ENCODE measurements around the gene IL3. TPM values are rescaled to one million over a fixed set of nuclear protein-coding genes. Genes with fewer than 3 reads are reported as not detected.

The IL3 gene
- total and polyA plus RNA-seq, 9 of the 15 experiments (the other 6 are each of a cell fraction or from before 2014, with no cell fraction given): not detected

GRCh38 chr5:132069994-132070393, 9.5 kb downstream of the IL3 start (continued):
- no peak for TF ChIP-seq MAZ (CRISPR knock-in tag; conservative IDR thresholded peaks at IDR 0.05 in 1 of 2, IDR thresholded peaks at IDR 0.05 in 1 of 2)
- no peak for TF ChIP-seq IRF1 (CRISPR knock-in tag; IDR thresholded peaks at IDR 0.05; ENCODE audit: borderline replicate concordance)
- TF ChIP-seq TEAD1 (CRISPR knock-in tag; IDR thresholded peaks at IDR 0.05): 0 out of 4 replicates have a peak, but pooled peaks of 1 of the 2 experiments have one; percentile 17

GRCh38 chr5:132070460-132071337, 10.2 kb downstream of the IL3 start:
- H3K9ac ChIP-seq (ENCODE audit: insufficient read depth in 1 of 2, low read depth in 2 of 2, low read length in 2 of 2): peak overlapping the region; percentile 28 to 30; a peak in 2 of 4 replicates
- no peaks in the 10 kb centered on the region for H3K27me3 ChIP-seq (ENCODE audit: control insufficient read depth in 2 of 2, insufficient read depth in 2 of 2, low read length in 2 of 2)
- POLR2A ChIA-PET: interaction anchor here (0.6 kb wide), 2 partner anchors 407 to 420 kb away, joined by 3 read pairs; partner anchors contain the start of gene IRF1
- H3K36me3 ChIP-seq (ENCODE audit: control insufficient read depth, insufficient read depth, low read length): no peaks in the 10 kb centered on the region
- FAIRE-seq (peak; percentile 84), ATAC-seq (peak; percentile 57), DNase-seq (ENCODE audit: extremely low read depth in 1 of 4, low spot score in 3 of 4) (peak; percentile 65 to 69 (median 68))
- CTCF ChIA-PET (ENCODE audit: low intra/inter-chr PET ratio): no interaction called here
- no peaks in the 10 kb centered on the region for H4K20me1 ChIP-seq (replicated peaks; ENCODE audit: control insufficient read depth, insufficient read depth, low read length)
- peak overlapping the region; percentile 26; the same call in 1 of the 2 replicates for H3K4me2 ChIP-seq (ENCODE audit: insufficient read depth, low read length)
- H3K79me2 ChIP-seq (ENCODE audit: control insufficient read depth, insufficient read depth, low read length): no peaks in the 10 kb centered on the region
- no peaks in the 10 kb centered on the region for H3K9me3 ChIP-seq (replicated peaks; ENCODE audit: control insufficient read depth, insufficient read depth, low read depth, low read length)
- BruUV-seq (replicated peaks): no TSS peak
- no peak overlapping the region for H3K4me3 ChIP-seq
- intact Hi-C loops (cut with micrococcal nuclease) (loop anchor here (2.0 to 5.0 kb wide), 2 partner anchors 42 to 426 kb away; no protein-coding TSS in a partner anchor), in situ Hi-C loops (cut with MboI) (loop anchor here (25.0 kb wide), 1 partner anchor 317 kb away; no protein-coding TSS in a partner anchor)
- H3K9me1 ChIP-seq (ENCODE audit: control insufficient read depth, insufficient read depth, low read length): no peaks in the 10 kb centered on the region
- peak overlapping the region; percentile 12 for H2AFZ ChIP-seq (ENCODE audit: low read depth, low read length)
- peak overlapping the region; percentile 49; the same call in 2 of the 3 replicates for H3K27ac ChIP-seq (ENCODE audit: extremely low read depth, low read depth, low read length)
- H3K4me1 ChIP-seq (replicated peaks in 1 of 2; ENCODE audit: control insufficient read depth in 2 of 2, insufficient read depth in 2 of 2, low read length in 2 of 2): peaks cover 27 to 59% of the 10 kb centered on the region in 2 experiments
- WGBS (ENCODE audit: insufficient coverage, low coverage, missing lambda C conversion rate): 29% methylated on average over 13 of the region's 13 CpGs
- TF ChIP-seq TBL1XR1 (IDR thresholded peaks at IDR 0.05; ENCODE audit: low read length in 2 of 2) (no peak), YY1 (IDR thresholded peaks at IDR 0.05; ENCODE audit: borderline replicate concordance in 1 of 3, control insufficient read depth in 1 of 3, extremely low read depth in 1 of 3, insufficient read depth in 3 of 3, insufficient read length in 1 of 3, insufficient replicate concordance in 2 of 3, low read depth in 1 of 3, low read length in 2 of 3) (peak in 1 of 3 experiments; percentile 33), ZNF592 (IDR thresholded peaks at IDR 0.05) (peak; percentile 72), ZNF12 (CRISPR knock-in tag; IDR thresholded peaks at IDR 0.05) (no peak), HEY1 (CRISPR knock-in tag; IDR thresholded peaks at IDR 0.05; ENCODE audit: borderline replicate concordance) (no peak), CEBPB (tag; IDR thresholded peaks at IDR 0.05) (no peak)
- TF ChIP-seq, protein P1, sequence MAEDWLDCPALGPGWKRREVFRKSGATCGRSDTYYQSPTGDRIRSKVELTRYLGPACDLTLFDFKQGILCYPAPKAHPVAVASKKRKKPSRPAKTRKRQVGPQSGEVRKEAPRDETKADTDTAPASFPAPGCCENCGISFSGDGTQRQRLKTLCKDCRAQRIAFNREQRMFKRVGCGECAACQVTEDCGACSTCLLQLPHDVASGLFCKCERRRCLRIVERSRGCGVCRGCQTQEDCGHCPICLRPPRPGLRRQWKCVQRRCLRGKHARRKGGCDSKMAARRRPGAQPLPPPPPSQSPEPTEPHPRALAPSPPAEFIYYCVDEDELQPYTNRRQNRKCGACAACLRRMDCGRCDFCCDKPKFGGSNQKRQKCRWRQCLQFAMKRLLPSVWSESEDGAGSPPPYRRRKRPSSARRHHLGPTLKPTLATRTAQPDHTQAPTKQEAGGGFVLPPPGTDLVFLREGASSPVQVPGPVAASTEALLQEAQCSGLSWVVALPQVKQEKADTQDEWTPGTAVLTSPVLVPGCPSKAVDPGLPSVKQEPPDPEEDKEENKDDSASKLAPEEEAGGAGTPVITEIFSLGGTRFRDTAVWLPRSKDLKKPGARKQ (CRISPR knock-in tag; IDR thresholded peaks at IDR 0.05): no peak

All from K562 (cell line).